GM18867 (cell line): ENCODE measurements around the gene CKM.

ENCODE experiments used
- ATAC-seq: cut with Tn5 transposase; IDR thresholded peaks from one replicate; pipeline ENCODE4 v1.9.1; 2021; ENCODE audit warnings: mild to moderate bottlenecking, moderate library complexity; ENCODE audit not compliant: unreplicated experiment

Gene CKM

DNA sequence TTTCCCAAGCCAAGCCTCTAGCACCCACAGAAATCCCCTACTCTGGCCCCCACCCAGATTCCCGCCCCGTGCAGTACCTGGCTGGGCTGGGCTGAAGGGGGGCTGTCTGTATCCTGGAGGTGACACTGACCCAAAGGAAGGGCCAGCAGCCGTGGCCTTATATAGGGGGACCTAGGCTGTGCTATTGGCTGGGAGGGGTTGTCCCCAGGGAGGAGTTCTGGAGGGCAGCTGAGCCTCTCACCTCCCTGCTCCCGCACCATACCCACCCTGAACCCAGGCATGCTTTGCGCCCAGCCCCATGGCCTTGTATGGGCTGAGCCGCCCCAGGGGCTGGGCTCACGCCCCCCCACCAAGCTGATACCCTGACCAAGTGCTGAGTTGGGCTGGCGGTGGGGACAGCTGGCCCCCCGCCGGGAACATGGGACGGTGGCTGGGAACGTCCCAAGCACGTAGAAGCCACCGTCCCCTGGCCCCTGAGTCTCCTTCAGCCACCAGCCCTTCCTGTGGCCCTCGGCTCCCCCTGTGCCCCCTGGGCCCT is at the start of gene CKM:
Gene CKM, minus strand, starts transcription at position 132 of the 538 bp plus-strand sequence. CDS start 3,162 bp downstream, outside the sequence.
- ATAC-seq: no peak

DNA sequence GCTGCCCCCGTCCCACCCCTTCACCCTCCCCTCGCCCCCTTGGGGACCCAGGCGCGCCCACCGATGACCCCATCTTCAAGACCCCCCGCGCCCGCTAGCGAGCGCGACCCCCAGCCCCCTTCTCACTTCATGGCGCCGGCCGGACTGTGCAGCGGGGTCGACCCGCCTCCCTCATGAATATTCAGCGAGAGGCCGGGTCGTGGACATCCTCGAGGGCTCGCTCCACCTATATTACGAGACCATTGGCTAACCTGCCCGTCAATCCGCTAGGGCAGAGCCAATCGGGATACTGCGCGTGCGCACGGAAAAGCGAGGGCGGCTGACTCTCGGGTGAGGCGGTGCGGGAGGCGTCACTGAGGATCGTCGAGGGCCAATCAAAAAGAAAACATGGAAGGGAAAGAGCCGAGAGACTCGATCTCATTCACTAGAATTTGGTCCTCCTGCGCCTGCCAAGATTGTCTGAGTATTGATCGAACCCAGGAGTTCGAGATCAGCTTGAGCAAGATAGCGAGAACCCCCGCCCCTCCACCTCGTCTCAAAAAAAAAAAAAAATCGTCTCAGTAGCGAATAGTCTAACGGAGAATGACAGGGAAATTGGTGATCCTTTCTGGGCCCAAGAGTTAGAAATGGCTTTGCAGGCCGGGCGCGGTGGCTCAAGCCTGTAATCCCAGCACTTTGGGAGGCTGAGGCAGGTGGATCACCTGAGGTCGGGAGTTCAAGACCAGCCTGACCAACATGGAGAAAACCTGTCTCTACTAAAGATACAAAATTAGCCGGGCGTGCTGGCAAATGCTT is 47.9 kb upstream of the CKM start, which contains the start of gene ERCC2:
Gene ERCC2, minus strand, starts transcription at position 164 of the 795 bp plus-strand sequence. Its CDS starts 33 bp downstream, at position 131.
- peak; percentile 96 for ATAC-seq

DNA sequence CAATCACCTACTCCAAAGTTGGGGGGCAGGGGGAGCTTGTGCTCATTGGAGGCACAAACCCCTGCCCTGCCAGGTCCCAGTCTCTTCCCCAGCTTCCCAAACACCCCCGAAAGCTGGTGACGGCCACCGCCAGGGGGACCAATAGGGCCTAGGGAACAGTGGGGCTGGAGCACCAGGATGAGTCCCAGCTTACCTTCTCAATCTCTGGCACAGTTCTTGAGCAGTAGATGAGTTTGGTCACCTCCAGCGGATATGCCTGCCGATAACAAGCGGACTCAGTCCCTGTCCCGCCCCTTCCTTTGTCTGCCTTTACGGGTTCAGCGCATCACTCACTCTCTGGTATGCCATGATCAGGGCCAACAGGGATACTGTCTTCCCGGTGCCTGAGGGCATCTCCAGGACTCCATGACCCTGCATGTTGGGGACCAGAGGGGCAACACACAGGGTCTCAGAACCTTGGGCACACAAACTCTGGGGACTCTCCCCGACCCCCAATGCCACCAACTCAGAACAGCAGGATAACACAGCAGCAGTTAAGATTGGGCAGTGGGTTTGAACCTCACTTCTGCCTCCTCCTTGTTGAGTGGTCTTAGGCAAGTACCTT is 46.2 kb upstream of the CKM start:
- ATAC-seq: no peak

DNA sequence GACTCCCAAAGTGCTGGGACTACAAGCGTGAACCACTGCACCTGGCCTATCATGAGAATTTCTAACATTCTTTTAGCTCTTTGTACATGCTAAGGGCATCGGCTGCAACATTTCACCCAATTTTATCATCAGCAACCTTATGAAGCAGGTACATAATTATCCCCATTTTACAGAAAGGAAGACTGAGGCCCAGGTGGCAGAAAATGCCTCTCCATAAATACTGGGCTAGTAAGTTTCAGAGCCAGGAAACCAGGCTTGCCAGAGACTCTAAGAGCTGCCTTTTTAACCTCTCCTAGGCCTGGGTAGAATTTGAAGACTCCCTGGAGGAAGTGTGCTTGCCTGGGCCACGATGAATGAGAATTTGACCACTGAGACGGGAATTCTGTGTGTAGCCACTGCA is 45.5 kb upstream of the CKM start:
- no peak for ATAC-seq

DNA sequence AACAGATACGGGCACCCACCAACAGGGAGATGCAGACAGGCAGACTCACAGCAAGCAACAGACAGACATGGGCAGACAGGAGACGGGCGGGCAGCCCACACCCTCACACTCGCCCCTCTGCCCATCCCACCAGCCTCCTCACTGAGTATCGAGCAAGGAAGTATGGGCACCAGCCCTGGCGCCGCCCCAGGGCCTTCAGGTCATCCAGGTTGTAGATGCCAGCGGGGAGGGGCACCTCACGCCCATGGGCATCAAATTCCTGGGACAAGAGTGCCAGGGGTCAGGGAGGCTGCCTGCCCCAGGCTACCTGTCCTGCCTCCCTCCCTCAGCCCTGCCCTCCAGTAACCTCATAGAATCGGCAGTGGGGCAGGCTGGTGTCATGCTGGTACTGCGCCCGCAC is 42.0 kb upstream of the CKM start:
- ATAC-seq: no peak

DNA sequence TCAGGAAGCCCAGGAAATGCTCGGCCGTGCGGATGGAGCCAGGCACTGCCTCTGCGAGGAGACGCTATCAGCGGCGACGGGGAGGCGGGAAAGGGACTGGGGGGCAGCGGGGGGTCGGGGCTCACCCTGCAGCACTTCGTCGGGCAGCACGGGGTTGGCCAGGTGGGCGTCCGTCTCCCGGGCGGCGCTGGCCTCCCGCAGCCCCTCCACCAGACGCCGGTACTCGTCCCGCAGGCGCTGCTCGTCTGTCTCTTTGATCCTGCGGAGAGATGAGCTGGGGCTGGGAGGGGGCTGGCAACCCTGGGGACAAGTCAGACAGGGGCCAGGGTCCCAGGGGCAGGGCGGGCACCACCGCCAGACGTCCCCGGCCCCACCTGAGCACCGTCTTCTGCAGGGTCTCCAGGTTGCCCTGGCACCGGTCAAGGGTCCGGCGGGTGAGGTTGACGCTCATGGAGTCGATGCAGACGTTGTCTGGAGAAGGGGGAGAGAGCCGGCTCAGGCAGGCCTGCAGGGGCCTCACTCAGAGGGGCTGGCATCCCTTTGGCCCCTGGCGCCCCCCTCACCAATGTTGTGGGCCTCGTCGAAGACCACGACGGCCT is 41.3 kb upstream of the CKM start:
- no peak for ATAC-seq

DNA sequence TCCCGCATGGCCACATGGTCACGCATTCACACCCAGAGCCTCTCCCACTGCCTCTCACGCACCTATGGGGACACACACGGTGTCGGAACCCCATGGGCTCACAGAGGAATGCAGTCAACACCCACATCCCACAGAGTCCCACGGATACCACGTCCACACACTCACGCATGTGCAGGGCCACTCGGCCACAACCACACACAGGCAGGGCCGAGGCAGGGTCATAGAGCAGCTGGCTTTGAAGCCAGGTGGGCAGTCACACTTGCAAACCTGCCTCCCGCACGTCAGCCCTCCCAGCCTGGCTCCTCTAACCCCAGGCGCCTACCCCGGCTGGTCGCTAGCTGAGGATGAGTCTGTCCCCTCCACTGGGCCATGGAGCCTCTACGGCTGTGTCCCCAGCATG is 39.6 kb upstream of the CKM start:
- ATAC-seq: no peak

DNA sequence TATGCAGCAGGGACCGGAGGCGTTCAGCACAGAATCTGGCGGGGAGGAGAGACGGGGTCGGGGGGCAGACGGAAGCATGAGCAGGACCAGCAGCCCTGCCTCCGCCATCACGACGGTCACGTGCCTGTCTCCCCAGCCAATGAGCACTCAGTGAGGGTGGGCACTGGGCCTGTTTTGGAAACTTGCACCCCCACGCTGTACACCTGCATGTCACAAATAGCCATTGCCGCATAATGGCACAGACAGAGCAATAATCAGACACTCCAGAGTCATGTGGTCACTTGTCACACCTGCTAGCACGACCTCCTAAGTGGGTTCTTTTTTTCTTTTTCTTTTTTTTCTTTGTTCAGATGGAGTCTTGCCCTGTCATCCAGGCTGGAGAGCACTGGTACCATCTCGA is 38.9 kb upstream of the CKM start:
- no peak for ATAC-seq

DNA sequence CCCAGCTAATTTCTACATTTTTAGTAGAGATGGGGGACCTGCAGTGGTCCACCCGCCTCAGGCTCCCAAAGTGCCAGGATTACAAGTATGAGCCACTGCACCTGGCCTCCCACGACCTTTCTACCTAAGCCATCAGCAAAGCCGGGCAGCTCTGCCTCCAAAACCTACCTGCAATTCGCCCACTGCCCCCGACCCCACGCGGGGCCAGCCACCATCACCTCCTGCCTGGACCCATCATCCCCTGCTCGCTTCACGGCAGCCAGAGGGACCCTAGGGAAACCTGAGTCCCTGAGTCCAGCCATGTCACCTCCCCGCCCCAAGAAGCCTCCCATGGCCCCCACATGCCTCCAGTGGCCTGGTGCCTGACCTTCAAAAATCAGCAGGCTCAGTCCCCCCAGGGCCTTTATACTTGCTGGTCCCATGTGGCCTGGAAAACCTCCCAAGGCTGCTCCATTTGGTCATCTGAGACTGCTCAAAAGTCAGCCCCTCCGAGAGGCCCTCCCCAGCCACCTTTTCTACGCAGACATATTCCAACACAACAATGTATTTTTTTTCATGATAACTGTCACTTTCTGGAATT is 35.6 kb upstream of the CKM start:
- no peak for ATAC-seq

DNA sequence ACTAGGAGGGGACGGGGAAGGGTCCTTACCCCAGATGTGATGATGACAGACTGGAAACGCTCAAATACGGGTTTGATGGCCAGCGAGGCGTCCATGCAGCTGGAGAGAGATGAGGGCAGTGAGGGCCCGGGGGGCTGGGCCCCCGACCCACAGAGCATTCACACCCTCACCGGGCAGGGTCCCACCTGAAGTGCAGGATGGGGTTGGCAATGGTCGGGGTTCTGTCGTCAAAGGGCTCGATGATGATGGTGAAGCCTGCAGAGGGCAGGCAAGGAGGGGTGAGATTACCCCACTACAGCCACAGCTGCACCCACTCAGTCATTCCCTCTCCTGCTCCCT is 34.7 kb upstream of the CKM start:
- ATAC-seq: no peak

DNA sequence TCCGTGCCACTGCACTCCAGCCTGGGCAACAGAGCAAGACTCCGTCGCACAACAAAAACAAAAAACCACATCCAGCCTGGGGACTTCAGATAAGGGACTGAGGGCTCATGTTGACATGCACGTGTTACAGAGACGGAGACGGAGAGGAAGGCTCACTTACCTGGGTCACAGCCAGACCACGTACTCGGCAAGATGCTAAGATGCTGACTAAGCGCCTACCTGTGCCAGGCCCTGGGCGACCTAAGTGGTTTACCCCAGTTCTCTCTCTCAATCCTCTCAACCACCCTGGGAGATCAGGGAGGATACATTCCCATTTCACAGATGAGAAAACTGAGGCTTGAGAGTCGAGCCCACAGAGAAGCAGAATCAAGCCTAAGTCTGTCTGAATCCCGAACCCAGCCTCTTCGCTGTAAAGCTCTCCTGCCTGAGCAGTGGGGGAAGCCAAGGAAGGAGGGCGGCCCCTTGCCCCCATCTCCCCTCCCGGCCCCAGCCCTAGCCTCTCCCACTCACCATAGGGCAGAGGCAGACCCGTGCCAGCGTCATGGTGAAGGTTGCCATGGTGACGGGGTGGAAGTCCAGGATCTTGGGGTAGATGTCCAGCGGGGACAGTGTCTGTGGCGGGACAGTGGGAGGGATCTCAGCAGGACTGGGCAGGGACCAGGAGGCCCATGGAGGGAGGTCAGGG is 34.2 kb upstream of the CKM start:
- ATAC-seq: no peak

DNA sequence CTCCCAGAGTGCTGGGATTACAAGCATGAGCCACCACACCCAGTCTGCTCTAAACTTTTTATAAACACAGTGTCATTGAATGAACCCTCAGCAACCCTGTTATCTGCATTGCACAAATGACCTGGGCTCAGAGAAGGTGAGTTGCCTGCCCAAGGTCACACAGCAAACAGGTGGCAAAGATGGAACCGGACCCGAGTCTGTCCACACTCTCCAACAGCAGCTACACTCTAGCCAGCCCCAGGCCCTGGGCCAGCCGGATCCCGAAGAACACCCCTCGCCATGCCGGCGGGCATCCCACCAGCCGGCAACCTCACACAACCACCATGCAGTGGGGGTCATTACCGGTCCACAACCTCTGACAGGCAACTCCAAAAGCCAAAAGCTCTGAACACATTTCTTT is 33.2 kb upstream of the CKM start:
- no peak for ATAC-seq

DNA sequence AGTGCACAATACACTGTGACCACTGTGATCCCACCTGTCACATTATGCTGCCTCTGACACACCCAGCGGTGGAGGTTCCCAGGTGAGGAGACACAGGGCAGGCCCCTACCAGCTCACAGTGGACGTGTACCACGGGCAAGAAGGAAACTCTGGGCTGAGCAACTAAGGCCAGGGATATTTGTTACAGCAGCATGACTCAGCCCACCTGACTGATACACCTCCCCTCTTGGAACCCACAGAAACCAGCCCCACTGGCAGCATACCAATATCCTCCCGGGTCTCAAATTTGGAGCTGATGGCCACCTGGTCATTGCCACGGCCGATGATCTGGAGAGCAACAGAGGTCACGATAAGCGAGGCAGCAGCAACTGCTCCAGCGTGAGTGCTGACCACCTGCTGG is 32.7 kb upstream of the CKM start:
- no peak for ATAC-seq

DNA sequence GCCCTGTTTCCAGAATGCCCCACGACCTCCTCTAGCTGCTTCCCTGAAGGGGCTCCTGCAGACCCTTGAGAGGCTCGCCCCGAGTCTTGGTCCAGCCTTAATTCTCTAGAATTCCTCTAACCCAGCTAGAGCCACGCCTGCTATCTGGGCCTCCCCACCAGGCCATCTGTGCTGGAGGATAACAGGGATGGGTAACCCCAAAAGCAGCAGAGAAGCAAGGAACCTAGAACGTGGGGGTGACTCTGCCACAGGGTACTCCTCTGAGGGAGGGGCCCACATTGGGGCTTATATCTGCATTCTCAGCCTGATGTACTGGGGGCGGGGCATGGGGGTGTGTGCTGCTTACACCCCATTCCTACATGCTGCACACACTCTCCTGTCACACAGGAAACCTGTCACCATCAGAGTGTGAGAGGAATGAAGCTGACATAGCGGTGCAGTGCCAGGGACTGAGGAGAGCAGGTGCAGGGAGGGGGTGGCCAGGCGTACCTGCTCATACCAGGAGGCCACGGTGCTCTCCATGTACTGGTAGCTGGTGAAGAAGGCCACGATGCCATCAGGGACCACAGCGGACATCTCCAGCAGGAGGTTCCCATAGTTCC is 31.7 kb upstream of the CKM start:
- ATAC-seq: no peak

DNA sequence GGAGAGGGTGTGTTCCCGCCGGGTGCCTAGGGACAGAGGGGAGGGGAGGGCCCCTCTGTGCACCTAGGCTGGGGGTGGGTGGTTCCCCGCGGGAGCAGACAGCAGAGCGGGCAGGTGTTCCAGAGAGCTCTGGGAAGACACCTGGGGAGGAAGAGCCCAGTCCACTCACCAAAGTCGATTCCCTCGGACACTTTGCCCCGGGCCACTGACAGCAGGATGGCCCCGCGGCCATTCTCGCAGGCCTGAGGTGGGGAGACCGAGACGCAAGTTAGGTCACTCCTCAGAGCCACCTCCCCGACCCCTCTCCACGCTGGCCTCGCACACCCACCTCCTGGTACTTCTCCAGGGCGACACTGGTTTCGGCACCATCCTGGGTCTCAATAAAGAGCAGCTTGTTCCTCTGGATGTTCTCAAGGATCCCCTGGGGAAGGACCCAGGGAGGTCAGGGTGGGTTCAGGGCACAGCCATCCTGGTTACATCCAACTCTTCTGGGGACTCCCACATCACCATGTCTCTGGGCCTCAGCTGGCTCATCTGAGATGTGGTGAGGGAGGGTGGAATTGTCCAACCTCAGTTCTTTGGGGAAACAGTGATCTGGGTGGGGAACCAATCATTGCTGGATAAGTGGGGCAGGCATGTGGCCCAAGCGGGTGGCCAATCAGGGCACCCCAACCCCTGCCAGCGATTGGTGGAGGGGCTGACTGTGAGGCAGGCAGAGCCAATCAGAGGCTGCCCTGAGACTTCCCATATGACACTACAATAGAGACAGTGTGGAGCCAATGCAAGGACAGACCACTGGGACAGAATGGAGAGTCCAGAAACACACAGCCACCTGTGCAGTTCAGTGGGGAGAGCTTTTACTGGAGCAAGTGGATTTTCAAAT is 30.5 kb upstream of the CKM start:
- ATAC-seq: no peak

DNA sequence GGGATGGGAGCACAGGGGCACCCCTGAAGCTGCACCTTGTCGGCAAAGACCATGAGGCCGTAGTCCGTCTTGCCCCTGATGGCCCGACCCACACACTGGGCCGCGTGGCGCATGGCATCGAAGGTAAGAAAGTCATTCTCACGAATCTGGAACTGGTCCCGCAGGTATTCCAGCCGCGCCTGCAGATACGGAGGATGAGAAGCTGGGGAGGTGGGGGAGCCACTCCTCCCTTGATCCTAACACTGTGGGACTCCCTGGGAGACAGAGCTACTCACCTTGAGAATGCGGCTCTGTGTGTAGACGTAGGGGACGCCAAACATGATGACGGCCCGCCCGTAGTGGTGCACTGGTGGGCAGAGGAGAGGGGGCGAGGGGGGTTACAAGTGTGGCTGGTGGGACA is 29.8 kb upstream of the CKM start:
- no peak for ATAC-seq

DNA sequence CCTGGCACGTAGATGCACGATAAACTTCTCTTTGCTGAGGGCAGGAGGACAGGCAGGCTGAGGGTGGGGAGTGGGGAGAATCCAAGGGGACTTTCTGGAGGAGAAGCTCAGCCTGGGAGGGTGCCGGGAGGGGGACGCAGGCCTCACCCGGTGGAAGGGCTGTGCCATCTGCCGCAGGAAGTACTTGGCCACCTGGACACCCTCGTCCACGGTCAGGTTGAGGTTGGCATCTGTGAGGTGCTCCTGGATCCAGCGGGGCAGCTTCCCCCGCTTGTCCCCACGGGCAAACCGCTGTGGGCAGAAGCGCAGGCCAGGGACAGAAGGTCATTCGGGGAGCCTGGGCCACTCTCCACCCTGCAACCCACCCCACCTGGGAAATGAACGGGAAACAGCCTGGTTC is 29.4 kb upstream of the CKM start:
- ATAC-seq: no peak

DNA sequence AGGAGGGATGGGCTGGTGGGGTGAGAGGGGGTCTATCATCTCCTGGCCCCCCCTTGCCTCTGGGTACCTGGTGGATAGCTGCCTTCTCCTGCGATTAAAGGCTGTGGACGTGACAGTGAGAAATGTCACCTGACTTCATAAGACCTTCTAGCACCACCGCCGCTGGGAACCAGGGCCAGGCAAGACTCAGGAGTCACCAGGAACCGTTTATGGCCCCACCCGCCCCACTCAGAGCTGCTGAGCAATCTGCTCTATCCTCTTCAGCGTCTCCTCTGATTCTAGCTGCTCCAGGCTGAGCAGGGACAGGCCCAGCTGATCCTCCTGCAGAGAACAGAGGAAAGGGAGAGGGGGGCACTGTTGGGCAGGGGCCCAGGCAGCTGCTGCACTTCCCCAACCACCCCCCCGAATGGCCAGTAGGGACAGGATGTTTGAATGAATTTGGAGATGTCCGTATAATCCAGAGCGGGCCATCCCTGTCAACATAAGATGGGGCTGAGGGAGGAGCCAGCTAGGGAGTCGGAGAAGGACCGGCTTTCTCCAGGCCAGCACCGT is 28.8 kb upstream of the CKM start:
- no peak for ATAC-seq

DNA sequence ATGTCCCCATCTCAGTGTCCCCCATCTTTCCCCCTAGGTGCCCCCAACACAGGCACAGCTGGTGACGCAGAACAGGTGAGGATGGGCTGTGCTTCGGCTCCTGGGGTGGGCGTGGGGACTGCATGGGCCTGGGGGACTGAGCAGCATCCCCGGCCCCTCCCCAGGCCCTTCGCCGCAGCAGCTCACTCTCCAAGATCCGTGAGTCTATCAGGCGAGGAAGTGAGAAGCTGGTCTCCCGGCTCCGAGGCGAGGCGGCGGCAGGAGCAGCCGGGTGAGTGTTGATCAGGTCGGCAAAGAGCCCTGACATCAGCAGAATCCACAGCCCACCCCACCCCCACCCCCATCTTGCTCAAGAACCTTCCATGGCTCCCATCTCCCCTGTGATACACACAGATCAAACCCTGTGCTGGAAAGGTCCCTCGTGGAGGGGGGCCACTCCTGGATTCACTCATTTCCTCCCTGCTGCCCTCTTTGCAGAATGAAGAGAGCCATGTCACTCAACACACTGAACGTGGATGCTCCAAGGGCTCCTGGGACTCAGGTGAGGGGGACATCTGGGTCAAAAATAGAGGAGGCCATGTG is 27.9 kb upstream of the CKM start:
- ATAC-seq: no peak
